Cerebellar nuclear complex (tissue), 1 donor: ENCODE data around the gene PIGN.
A peak's percentile ranks its signal among the peaks of the same experiment; 100 is the strongest.
"Not testable (repeated sequence)": the region's sequence is repeated elsewhere in the genome, so short reads cannot be mapped to it uniquely, and the experiment has no call there.

Experiments
- DNase-seq, 2 experiments: peaks; one replicate each; lab custom pipeline; 2025; lab: John Stamatoyannopoulos, UW

The PIGN gene

GRCh38 chr18:62182220-62182619 is 4.6 kb downstream of the PIGN start:
- DNase-seq, result no peak

GRCh38 chr18:62179213-62179612 is 7.6 kb downstream of the PIGN start:
- no peak for DNase-seq

GRCh38 chr18:62177271-62177670 is 9.6 kb downstream of the PIGN start:
- no peak for DNase-seq

- DNase-seq, result no peak
Measured at GRCh38 chr18:62175521-62175920, 11.3 kb downstream of the PIGN start.

GRCh38 chr18:62172298-62172697 is 14.6 kb downstream of the PIGN start:
- DNase-seq, result no peak

GRCh38 chr18:62170857-62171256 is 16.0 kb downstream of the PIGN start:
- no peak for DNase-seq

- not testable (repeated sequence) for DNase-seq
Measured at GRCh38 chr18:62166524-62166923, 20.3 kb downstream of the PIGN start.

GRCh38 chr18:62165583-62165982 is 21.3 kb downstream of the PIGN start:
- no peak for DNase-seq

GRCh38 chr18:62164855-62165487 is 21.9 kb downstream of the PIGN start:
- DNase-seq, result no peak

- DNase-seq, result no peak
Measured at GRCh38 chr18:62164310-62164709, 22.5 kb downstream of the PIGN start.

- DNase-seq, result no peak
Measured at GRCh38 chr18:62157843-62158242, 29.0 kb downstream of the PIGN start.

- DNase-seq, result no peak
Measured at GRCh38 chr18:62152844-62153243, 34.0 kb downstream of the PIGN start.

GRCh38 chr18:62151068-62151771 is 35.6 kb downstream of the PIGN start:
- DNase-seq, result no peak

- DNase-seq, result no peak
Measured at GRCh38 chr18:62144338-62144737, 42.5 kb downstream of the PIGN start.

- DNase-seq, result no peak
Measured at GRCh38 chr18:62140259-62140658, 46.6 kb downstream of the PIGN start.

- no peak for DNase-seq
Measured at GRCh38 chr18:62138461-62139235, 48.2 kb downstream of the PIGN start.

- DNase-seq, result peak in 1 of 2 experiments; percentile 23
Measured at GRCh38 chr18:62131301-62131909, 55.5 kb downstream of the PIGN start.

GRCh38 chr18:62128157-62128556 is 58.7 kb downstream of the PIGN start:
- no peak for DNase-seq

- no peak for DNase-seq
Measured at GRCh38 chr18:62126737-62127136, 60.1 kb downstream of the PIGN start.

- no peak for DNase-seq
Measured at GRCh38 chr18:62125702-62126101, 61.2 kb downstream of the PIGN start.

- no peak for DNase-seq
Measured at GRCh38 chr18:62122330-62122729, 64.5 kb downstream of the PIGN start.

- DNase-seq, result no peak
Measured at GRCh38 chr18:62119884-62120283, 67.0 kb downstream of the PIGN start.

GRCh38 chr18:62118328-62118727 is 68.5 kb downstream of the PIGN start:
- DNase-seq, result no peak
